B cell (primary cell): ENCODE data around the gene CSMD2. TPM values are rescaled to one million over a fixed set of nuclear protein-coding genes. Genes with fewer than 3 reads are reported as not detected.

Source experiments
- ATAC-seq: fragments of 200-7000 bp; cut with Tn5 transposase; one replicate; pipeline ENCODE4 v1.10.0; 2021; ENCODE audit warnings: low read depth, mild to moderate bottlenecking, moderate number of reproducible peaks, moderate library complexity
- CTCF ChIA-PET: fragments of 350-600 bp; sonication (Branson Sonifier 250); formaldehyde crosslinking; loops from one replicate; lab custom pipeline; 2021; ENCODE audit warnings: antibody characterized with exemption, inconsistent platforms; lab: Charles Lee
- POLR2A ChIA-PET: fragments of 350-600 bp; sonication (Branson Sonifier 250); formaldehyde crosslinking; loops from one replicate; lab custom pipeline; 2021; ENCODE audit warnings: antibody characterized with exemption; lab: Charles Lee
- DNase-seq: peaks from one replicate; pipeline ENCODE4 v3.0.0; 2013
- H2AFZ ChIP-seq: 2 replicates; pipeline ENCODE4 v1.6.1; 2012; ENCODE audit warnings: mild to moderate bottlenecking, low read depth, low read length; ENCODE audit not compliant: insufficient read depth, poor library complexity, severe bottlenecking
- H3K27ac ChIP-seq, 2 donors: 1 replicate in 1 of 2; 2 replicates in 1 of 2; pipeline ENCODE4 v1.5.1; 2012 to 2013; ENCODE audit warnings: low read length in 2 of 2, mild to moderate bottlenecking in 2 of 2, moderate library complexity in 1 of 2
- H3K27me3 ChIP-seq, 4 experiments: fragments of 200-600 bp in 1 of 4; sonication (generic) in 1 of 4; replicated peaks in 1 of 4; 1 replicate in 2 of 4; 2 replicates in 2 of 4; pipeline versions ENCODE4 v1.6.1 to v1.7.0; 2013 to 2016; ENCODE audit warnings: low read length in 3 of 4, mild to moderate bottlenecking in 2 of 4, mixed read lengths in 1 of 4, moderate library complexity in 1 of 4; ENCODE audit not compliant: insufficient read depth in 4 of 4, control insufficient read depth in 3 of 4; ENCODE audit errors: control extremely low read depth in 1 of 4
- H3K36me3 ChIP-seq, 2 experiments: replicated peaks in 1 of 2; 1 replicate in 1 of 2; 2 replicates in 1 of 2; pipeline versions ENCODE4 v1.6.1 to v1.7.1; 2013; ENCODE audit warnings: low read length in 1 of 2; ENCODE audit not compliant: insufficient read depth in 2 of 2, control insufficient read depth in 1 of 2; ENCODE audit errors: control extremely low read depth in 1 of 2, extremely low read depth in 1 of 2
- H3K4me1 ChIP-seq, 2 donors: fragments of 200-600 bp in 1 of 2; sonication (generic) in 1 of 2; 1 replicate in 1 of 2; 2 replicates in 1 of 2; pipeline versions ENCODE4 v1.5.1 to v1.6.1; 2013 to 2017; ENCODE audit warnings: low read length in 2 of 2; ENCODE audit not compliant: control insufficient read depth in 2 of 2, insufficient read depth in 2 of 2
- H3K4me2 ChIP-seq: replicated peaks from 2 replicates; pipeline ENCODE3; 2012; ENCODE audit warnings: mild to moderate bottlenecking, low read depth, low read length; ENCODE audit not compliant: poor library complexity, severe bottlenecking
- H3K4me3 ChIP-seq, 5 experiments: fragments of 200-600 bp in 1 of 5; sonication (generic) in 1 of 5; 1 replicate in 3 of 5; 2 replicates in 2 of 5; pipeline versions ENCODE4 v1.5.1 to v1.7.0; 2011 to 2016; ENCODE audit warnings: low read length in 4 of 5, mild to moderate bottlenecking in 4 of 5, low read depth in 2 of 5, control low read depth in 1 of 5, moderate library complexity in 1 of 5; ENCODE audit not compliant: insufficient read depth in 1 of 5; ENCODE audit errors: control extremely low read depth in 1 of 5, extremely low read depth in 1 of 5
- H3K79me2 ChIP-seq: fragments of 200-600 bp; sonication (generic); one replicate; pipeline ENCODE4 v1.6.0; 2016; ENCODE audit warnings: low read length; ENCODE audit not compliant: control insufficient read depth, insufficient read depth
- H3K9ac ChIP-seq: fragments of 200-600 bp; sonication (generic); 2 replicates; pipeline ENCODE4 v1.6.1; 2017; ENCODE audit warnings: mild to moderate bottlenecking, low read length, moderate library complexity
- H3K9me3 ChIP-seq, 3 donors: one replicate each; pipeline versions ENCODE4 v1.6.1 to v1.7.1; 2013; ENCODE audit warnings: low read length in 2 of 3; ENCODE audit not compliant: control insufficient read depth in 2 of 3, insufficient read depth in 1 of 3; ENCODE audit errors: control extremely low read depth in 1 of 3
- H4K20me1 ChIP-seq: 2 replicates; pipeline ENCODE4 v1.6.0; 2012; ENCODE audit warnings: mild to moderate bottlenecking, low read length; ENCODE audit not compliant: insufficient read depth, control insufficient read depth, poor library complexity, severe bottlenecking
- H3K27ac Mint-ChIP-seq: one replicate; pipeline ENCODE4 v1.8.0; 2021; ENCODE audit warnings: mixed read lengths
- H3K27me3 Mint-ChIP-seq: one replicate; pipeline ENCODE4 v1.8.0; 2021; ENCODE audit warnings: mixed read lengths
- H3K4me1 Mint-ChIP-seq: one replicate; pipeline ENCODE4 v1.8.0; 2021; ENCODE audit warnings: mixed read lengths
- H3K4me3 Mint-ChIP-seq: one replicate; pipeline ENCODE4 v1.8.0; 2021; ENCODE audit warnings: mixed read lengths
- H3K9me3 Mint-ChIP-seq: one replicate; pipeline ENCODE4 v1.8.0; 2022; ENCODE audit warnings: mixed read lengths; ENCODE audit not compliant: insufficient read depth
- EZH2 ChIP-seq: IDR thresholded peaks from 2 replicates; pipeline ENCODE4 v1.6.1; 2012; ENCODE audit warnings: borderline replicate concordance, low read depth, mild to moderate bottlenecking, moderate library complexity, low read length; ENCODE audit not compliant: insufficient read depth, poor library complexity, severe bottlenecking
- WGBS: methylation state at CpG from one replicate; pipeline ENCODE4 v1.1.5; 2013; ENCODE audit warnings: missing lambda C conversion rate; ENCODE audit not compliant: insufficient coverage; 5-methylcytosine and 5-hydroxymethylcytosine counted together
- intact Hi-C: fragments of 100-400 bp; cut with micrococcal nuclease; formaldehyde crosslinking; loops from one replicate; pipeline ENCODE4 v1.10.0; 2022
- polyA plus RNA-seq: library from polyadenylated mRNA; depleted of rRNA; stranded (reverse); fragments of >200 nt; gene quantifications from 2 replicates; pipeline ENCODE4 v1.2.3, GENCODE V29; 2012
- total RNA-seq, 2 donors: library from RNA; stranded (reverse); fragments of 120-200 nt in 1 of 2; gene quantifications; 1 replicate in 1 of 2; 2 replicates in 1 of 2; pipeline versions ENCODE4 v1.2.3 to v1.2.4, GENCODE V29; 2013 to 2022
- TF ChIP-seq, protein P1 (sequence below): fragments of 200-600 bp; IDR thresholded peaks from one replicate; pipeline ENCODE4 v1.8.0; 2022; ENCODE audit warnings: antibody characterized with exemption, mild to moderate bottlenecking

Gene CSMD2
- total and polyA plus RNA-seq, 2 donors (not counting 1 experiment from before 2014, with no cell fraction given), result not detected

DNA sequence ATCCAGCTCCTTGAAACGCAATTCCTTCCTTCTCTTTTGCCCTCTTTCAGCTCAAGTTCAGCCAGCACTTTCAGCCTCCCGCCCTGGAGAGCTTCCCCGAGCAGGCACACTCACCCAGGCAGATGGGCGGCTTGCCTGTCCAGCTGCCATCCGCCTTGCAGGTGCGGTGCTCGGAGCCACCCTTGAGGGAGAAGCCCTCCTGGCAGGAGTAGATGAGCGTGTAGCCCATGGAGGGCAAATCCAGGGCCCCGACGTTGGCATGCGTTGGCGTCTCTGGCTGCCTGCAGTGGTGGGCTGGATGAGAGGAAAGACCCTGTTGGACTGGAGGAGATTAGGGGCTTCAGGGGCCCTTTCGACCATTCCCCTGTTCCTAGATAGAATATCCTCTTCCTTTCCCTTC lies 632.1 kb downstream of the CSMD2 start:
- Histone ChIP-seq H3K27me3 (no peaks in the 10 kb centered on the region), H3K36me3 (no peaks in the 10 kb centered on the region), H3K4me3 (no peak overlapping the region), H3K27ac (no peak overlapping the region), H4K20me1 (no peaks in the 10 kb centered on the region), H2AFZ (no peak overlapping the region), H3K9ac (no peak overlapping the region), H3K4me1 (no peaks in the 10 kb centered on the region), H3K9me3 (peaks cover 0 to 3% (median 0%) of the 10 kb centered on the region in 3 donors), H3K4me2 (no peak overlapping the region), H3K79me2 (no peaks in the 10 kb centered on the region)
- 91% methylated on average over 8 of the region's 13 CpGs for WGBS
- Mint-ChIP-seq H3K4me1 (no peaks in the 10 kb centered on the region), H3K4me3 (no peak overlapping the region), H3K27me3 (peaks cover 14% of the 10 kb centered on the region), H3K27ac (no peak overlapping the region), H3K9me3 (no peaks in the 10 kb centered on the region)
- DNase-seq (no peak), ATAC-seq (no peak)
- ChIA-PET POLR2A (no interaction called here), CTCF (no interaction called here)
- intact Hi-C loops, result no loop called here
- no peak for TF ChIP-seq EZH2
- TF ChIP-seq, protein P1, sequence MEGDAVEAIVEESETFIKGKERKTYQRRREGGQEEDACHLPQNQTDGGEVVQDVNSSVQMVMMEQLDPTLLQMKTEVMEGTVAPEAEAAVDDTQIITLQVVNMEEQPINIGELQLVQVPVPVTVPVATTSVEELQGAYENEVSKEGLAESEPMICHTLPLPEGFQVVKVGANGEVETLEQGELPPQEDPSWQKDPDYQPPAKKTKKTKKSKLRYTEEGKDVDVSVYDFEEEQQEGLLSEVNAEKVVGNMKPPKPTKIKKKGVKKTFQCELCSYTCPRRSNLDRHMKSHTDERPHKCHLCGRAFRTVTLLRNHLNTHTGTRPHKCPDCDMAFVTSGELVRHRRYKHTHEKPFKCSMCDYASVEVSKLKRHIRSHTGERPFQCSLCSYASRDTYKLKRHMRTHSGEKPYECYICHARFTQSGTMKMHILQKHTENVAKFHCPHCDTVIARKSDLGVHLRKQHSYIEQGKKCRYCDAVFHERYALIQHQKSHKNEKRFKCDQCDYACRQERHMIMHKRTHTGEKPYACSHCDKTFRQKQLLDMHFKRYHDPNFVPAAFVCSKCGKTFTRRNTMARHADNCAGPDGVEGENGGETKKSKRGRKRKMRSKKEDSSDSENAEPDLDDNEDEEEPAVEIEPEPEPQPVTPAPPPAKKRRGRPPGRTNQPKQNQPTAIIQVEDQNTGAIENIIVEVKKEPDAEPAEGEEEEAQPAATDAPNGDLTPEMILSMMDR, result no peak

DNA sequence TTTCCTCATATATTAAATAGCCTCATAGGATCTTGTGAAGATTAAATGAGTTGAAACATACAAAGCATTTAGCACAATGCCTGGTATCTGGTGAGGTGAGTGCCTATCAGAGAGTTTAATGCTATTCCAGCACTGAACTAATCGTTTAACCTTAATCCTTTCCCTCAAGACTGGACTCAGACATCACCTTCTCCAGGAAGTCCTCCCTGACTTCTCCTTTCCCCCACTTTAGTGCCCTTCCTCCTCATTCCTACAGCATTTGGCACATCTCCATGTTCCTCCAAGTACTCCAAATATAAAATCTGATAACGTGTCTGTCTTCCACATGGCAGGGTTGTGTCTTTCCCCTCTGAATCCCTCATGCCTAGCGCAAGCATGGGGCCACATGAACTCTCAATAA lies 632.8 kb downstream of the CSMD2 start:
- Mint-ChIP-seq H3K27ac (no peak overlapping the region), H3K9me3 (no peaks in the 10 kb centered on the region), H3K27me3 (peaks cover 15% of the 10 kb centered on the region), H3K4me3 (no peak overlapping the region), H3K4me1 (no peaks in the 10 kb centered on the region)
- Histone ChIP-seq H3K27me3 (no peaks in the 10 kb centered on the region), H3K27ac (no peak overlapping the region), H3K79me2 (no peaks in the 10 kb centered on the region), H3K9me3 (peaks cover 0 to 3% (median 0%) of the 10 kb centered on the region in 3 donors), H3K4me1 (no peaks in the 10 kb centered on the region), H3K4me3 (no peak overlapping the region), H3K36me3 (no peaks in the 10 kb centered on the region), H3K4me2 (no peak overlapping the region), H3K9ac (no peak overlapping the region), H4K20me1 (no peaks in the 10 kb centered on the region), H2AFZ (no peak overlapping the region)
- CTCF ChIA-PET, result no interaction called here
- POLR2A ChIA-PET, result no interaction called here
- no peak for DNase-seq
- no peak for ATAC-seq
- no peak for TF ChIP-seq EZH2
- TF ChIP-seq, protein P1, result no peak
- WGBS, result 79% methylated on average over 1 of the region's 3 CpGs
- intact Hi-C loops, result no loop called here
